Suprapubic skin (tissue), 4 donors: ENCODE results near the gene KLKB1. TPM values are rescaled to one million over a fixed set of nuclear protein-coding genes. Genes with fewer than 3 reads are reported as not detected.
"Not testable (repeated sequence)": the region's sequence is repeated elsewhere in the genome, so short reads cannot be mapped to it uniquely, and the experiment has no call there.

Experiments
- DNase-seq, 2 donors: peaks; one replicate each; pipeline ENCODE4 v3.0.0-alpha.2; 2019; ENCODE audit warnings: low spot score in 2 of 2
- H3K27ac ChIP-seq: fragments of 200-600 bp; sonication (generic); one replicate; pipeline ENCODE4 v1.5.1; 2019
- H3K27me3 ChIP-seq: fragments of 200-600 bp; sonication (generic); one replicate; pipeline ENCODE4 v1.5.1; 2019
- H3K36me3 ChIP-seq: fragments of 200-600 bp; sonication (generic); one replicate; pipeline ENCODE4 v1.5.1; 2019
- H3K4me1 ChIP-seq: fragments of 200-600 bp; sonication (generic); one replicate; pipeline ENCODE4 v1.5.1; 2019
- H3K4me3 ChIP-seq: fragments of 200-600 bp; sonication (generic); one replicate; pipeline ENCODE4 v1.5.1; 2019; ENCODE audit warnings: mild to moderate bottlenecking
- H3K9me3 ChIP-seq: fragments of 200-600 bp; sonication (generic); one replicate; pipeline ENCODE4 v1.5.1; 2019
- EP300 ChIP-seq: sonication (generic); formaldehyde crosslinking; IDR thresholded peaks from one replicate; pipeline ENCODE4 v1.6.1; 2017; ENCODE audit warnings: antibody characterized with exemption
- POLR2A ChIP-seq, 2 donors: fragments of 450-650 bp; IDR thresholded peaks; one replicate each; pipeline ENCODE4 v1.6.1; 2017; ENCODE audit warnings: antibody characterized with exemption in 2 of 2, mild to moderate bottlenecking in 2 of 2, moderate library complexity in 2 of 2
- POLR2AphosphoS5 ChIP-seq, 3 donors: sonication (generic); formaldehyde crosslinking; IDR thresholded peaks; one replicate each; pipeline ENCODE4 v1.6.1; 2017; ENCODE audit warnings: antibody characterized with exemption in 3 of 3
- WGBS: methylation state at CpG from one replicate; pipeline ENCODE4 v1.1.5; 2018; 5-methylcytosine and 5-hydroxymethylcytosine counted together
- total RNA-seq, 4 donors: library from RNA; depleted of rRNA; stranded (reverse); fragments of >200 nt; gene quantifications; one replicate each; pipeline ENCODE4 v1.1.0, GENCODE V29; 2016
- TF ChIP-seq, protein P1 (sequence below), 2 donors: fragments of 200-600 bp in 1 of 2; fragments of 450-650 bp in 1 of 2; sonication (generic) in 1 of 2; IDR thresholded peaks; one replicate each; pipeline ENCODE4 v1.5.1; 2016 to 2019; ENCODE audit warnings: antibody characterized with exemption in 2 of 2, mild to moderate bottlenecking in 1 of 2, moderate library complexity in 1 of 2

KLKB1 gene
- total RNA-seq, 4 donors from 2014 or later, result not detected

GRCh38 chr4:186266729-186267456 is 39.6 kb downstream of the KLKB1 start:
- Histone ChIP-seq H3K4me3 (no peak overlapping the region), H3K27me3 (peaks cover 16% of the 10 kb centered on the region), H3K4me1 (no peaks in the 10 kb centered on the region), H3K9me3 (no peaks in the 10 kb centered on the region), H3K27ac (no peak overlapping the region), H3K36me3 (no peaks in the 10 kb centered on the region)
- TF ChIP-seq POLR2A (IDR thresholded peaks at IDR 0.05) (no peak), POLR2AphosphoS5 (IDR thresholded peaks at IDR 0.05) (no peak), EP300 (no peak)
- TF ChIP-seq, protein P1, sequence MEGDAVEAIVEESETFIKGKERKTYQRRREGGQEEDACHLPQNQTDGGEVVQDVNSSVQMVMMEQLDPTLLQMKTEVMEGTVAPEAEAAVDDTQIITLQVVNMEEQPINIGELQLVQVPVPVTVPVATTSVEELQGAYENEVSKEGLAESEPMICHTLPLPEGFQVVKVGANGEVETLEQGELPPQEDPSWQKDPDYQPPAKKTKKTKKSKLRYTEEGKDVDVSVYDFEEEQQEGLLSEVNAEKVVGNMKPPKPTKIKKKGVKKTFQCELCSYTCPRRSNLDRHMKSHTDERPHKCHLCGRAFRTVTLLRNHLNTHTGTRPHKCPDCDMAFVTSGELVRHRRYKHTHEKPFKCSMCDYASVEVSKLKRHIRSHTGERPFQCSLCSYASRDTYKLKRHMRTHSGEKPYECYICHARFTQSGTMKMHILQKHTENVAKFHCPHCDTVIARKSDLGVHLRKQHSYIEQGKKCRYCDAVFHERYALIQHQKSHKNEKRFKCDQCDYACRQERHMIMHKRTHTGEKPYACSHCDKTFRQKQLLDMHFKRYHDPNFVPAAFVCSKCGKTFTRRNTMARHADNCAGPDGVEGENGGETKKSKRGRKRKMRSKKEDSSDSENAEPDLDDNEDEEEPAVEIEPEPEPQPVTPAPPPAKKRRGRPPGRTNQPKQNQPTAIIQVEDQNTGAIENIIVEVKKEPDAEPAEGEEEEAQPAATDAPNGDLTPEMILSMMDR (IDR thresholded peaks at IDR 0.05), result no peak
- 29% methylated on average over 8 of the region's 8 CpGs for WGBS
- DNase-seq, result no peak

GRCh38 chr4:186271081-186271678 is 43.9 kb downstream of the KLKB1 start:
- Histone ChIP-seq H3K4me1 (no peaks in the 10 kb centered on the region), H3K36me3 (no peaks in the 10 kb centered on the region), H3K27ac (no peak overlapping the region), H3K4me3 (no peak overlapping the region), H3K27me3 (peaks cover 15% of the 10 kb centered on the region), H3K9me3 (no peaks in the 10 kb centered on the region)
- no peak for DNase-seq
- 81% methylated on average over 9 of the region's 9 CpGs for WGBS
- TF ChIP-seq EP300, result no peak

- H3K27ac ChIP-seq, result no peak overlapping the region
- 64% methylated on average over 4 of the region's 4 CpGs for WGBS
- H3K4me1 ChIP-seq, result no peaks in the 10 kb centered on the region
- H3K9me3 ChIP-seq, result no peaks in the 10 kb centered on the region
- DNase-seq, result no peak
- TF ChIP-seq POLR2A (IDR thresholded peaks at IDR 0.05) (no peak), POLR2AphosphoS5 (IDR thresholded peaks at IDR 0.05) (no peak), EP300 (no peak)
- TF ChIP-seq, protein P1 (IDR thresholded peaks at IDR 0.05), result no peak
- H3K36me3 ChIP-seq, result no peaks in the 10 kb centered on the region
- H3K4me3 ChIP-seq, result no peak overlapping the region
- H3K27me3 ChIP-seq, result peaks cover 9% of the 10 kb centered on the region
Observed at GRCh38 chr4:186272699-186273391, 45.5 kb downstream of the KLKB1 start.

GRCh38 chr4:186273392-186273789 is 46.1 kb downstream of the KLKB1 start:
- H3K27ac ChIP-seq, H3K4me1 ChIP-seq, DNase-seq, H3K9me3 ChIP-seq, H3K27me3 ChIP-seq, H3K4me3 ChIP-seq, H3K36me3 ChIP-seq: not testable (repeated sequence)
- WGBS, result 98% methylated on average over 5 of the region's 5 CpGs

GRCh38 chr4:186283311-186283710 is 56.0 kb downstream of the KLKB1 start:
- Histone ChIP-seq H3K4me1 (no peaks in the 10 kb centered on the region), H3K27ac (no peak overlapping the region), H3K4me3 (no peak overlapping the region), H3K36me3 (no peaks in the 10 kb centered on the region), H3K27me3 (peaks cover 3% of the 10 kb centered on the region), H3K9me3 (no peaks in the 10 kb centered on the region)
- DNase-seq, result no peak
- WGBS, result 76% methylated on average over 5 of the region's 5 CpGs
- TF ChIP-seq, protein P1 (IDR thresholded peaks at IDR 0.05), result no peak
- no peak for TF ChIP-seq EP300
- no peak for TF ChIP-seq POLR2A (IDR thresholded peaks at IDR 0.05)
- TF ChIP-seq POLR2AphosphoS5 (IDR thresholded peaks at IDR 0.05), result no peak

DNA sequence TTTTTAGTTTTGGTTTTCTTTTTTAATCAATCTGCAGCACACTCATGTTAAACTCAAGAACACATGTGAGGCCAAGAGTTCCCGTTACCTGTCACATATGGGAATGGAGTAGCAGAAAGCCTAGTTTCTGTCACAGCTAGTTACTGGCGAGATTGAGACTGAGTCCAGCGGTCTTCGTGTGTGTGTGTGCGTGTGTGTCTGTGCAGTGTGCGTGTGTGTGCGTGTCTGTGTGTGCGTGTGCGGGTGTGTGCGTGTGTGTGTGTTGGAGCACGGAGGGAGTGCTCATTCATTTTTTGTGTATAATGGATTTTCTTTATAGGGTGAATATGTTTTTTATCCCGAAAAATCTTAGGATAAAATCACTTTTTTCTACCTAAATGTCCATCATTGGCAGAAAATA is 57.8 kb downstream of the KLKB1 start:
- Histone ChIP-seq H3K27me3 (peaks cover 3% of the 10 kb centered on the region), H3K4me3 (no peak overlapping the region), H3K4me1 (no peaks in the 10 kb centered on the region), H3K36me3 (no peaks in the 10 kb centered on the region), H3K9me3 (no peaks in the 10 kb centered on the region), H3K27ac (no peak overlapping the region)
- no peak for DNase-seq
- WGBS, result 91% methylated on average over 12 of the region's 12 CpGs
- TF ChIP-seq POLR2A (IDR thresholded peaks at IDR 0.05) (no peak), POLR2AphosphoS5 (IDR thresholded peaks at IDR 0.05) (no peak), EP300 (no peak)
- TF ChIP-seq, protein P1 (IDR thresholded peaks at IDR 0.05), result no peak
